NCI-H1092 (cell line): ENCODE data around the gene DMGDH.
"Not testable (repeated sequence)": the region's sequence is repeated elsewhere in the genome, so short reads cannot be mapped to it uniquely, and the experiment has no call there.

Experiments
- DNase-seq: peaks from one replicate; lab custom pipeline; 2025; lab: John Stamatoyannopoulos, UW

The DMGDH gene

DNA sequence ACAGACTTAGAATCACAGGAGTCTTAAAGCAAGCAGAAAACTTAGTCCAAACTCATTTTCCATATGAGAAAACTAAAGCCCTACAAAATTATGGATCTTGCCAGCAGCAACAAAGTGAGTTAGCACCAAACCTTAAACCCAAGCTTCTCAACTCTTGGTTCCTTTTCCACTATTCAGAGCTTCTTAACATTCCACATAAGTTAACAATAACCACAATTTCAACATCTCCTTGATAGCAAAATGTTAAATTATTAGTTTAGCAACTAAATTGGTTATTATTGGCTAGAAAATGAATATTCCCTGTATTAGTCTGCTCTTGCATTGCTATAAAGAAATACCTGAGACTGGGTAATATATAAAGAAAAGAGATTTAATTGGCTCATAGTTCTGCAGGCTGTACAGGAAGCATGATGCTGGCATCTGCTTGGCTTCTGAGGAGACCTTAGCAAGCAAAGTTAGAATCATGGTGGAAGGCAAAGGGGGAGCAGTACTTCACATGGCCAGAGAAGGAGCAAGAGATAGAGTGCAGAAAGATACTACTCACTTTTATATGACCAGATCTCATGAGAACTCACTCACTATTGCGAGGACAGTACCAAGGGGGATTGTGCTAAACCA is 58.1 kb downstream of the DMGDH start:
- no peak for DNase-seq

DNA sequence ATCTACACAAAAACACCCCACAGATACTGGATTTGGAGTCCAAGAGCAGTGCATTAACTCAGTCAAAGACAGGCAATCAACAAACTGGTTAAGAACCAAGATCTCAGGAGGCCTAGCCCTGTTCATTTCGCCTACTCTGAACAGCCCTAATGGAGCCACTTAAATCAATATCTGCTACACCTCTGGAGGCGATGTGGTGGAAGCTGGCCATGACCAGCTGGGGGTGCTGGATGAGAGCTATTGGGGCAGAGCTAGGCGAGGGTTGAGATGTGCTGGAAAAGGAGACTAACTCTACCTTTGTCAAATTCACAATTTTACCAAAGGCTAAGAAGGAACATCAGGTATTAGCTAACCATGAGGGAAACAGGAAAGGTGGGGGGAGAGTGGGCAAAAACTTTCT is 61.1 kb downstream of the DMGDH start:
- no peak for DNase-seq

DNA sequence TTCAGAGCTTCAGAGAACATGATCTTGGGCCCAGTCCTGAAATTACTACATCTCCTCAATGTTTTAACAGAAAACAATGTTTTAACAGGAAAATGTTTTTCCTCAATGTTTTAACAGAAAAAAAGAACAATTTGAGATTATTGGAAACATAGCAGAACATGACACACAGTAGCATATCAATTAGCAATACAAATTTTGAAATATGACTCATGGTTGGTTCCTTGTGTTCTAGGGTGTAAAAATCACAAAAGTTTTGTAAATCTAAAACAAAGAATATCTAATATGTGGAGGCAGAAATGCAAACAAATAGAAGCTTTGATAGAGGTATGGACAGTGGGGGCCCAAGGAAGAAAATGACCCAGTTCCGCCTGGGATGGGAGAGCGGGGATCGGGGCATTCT is 61.6 kb downstream of the DMGDH start:
- DNase-seq = no peak

DNA sequence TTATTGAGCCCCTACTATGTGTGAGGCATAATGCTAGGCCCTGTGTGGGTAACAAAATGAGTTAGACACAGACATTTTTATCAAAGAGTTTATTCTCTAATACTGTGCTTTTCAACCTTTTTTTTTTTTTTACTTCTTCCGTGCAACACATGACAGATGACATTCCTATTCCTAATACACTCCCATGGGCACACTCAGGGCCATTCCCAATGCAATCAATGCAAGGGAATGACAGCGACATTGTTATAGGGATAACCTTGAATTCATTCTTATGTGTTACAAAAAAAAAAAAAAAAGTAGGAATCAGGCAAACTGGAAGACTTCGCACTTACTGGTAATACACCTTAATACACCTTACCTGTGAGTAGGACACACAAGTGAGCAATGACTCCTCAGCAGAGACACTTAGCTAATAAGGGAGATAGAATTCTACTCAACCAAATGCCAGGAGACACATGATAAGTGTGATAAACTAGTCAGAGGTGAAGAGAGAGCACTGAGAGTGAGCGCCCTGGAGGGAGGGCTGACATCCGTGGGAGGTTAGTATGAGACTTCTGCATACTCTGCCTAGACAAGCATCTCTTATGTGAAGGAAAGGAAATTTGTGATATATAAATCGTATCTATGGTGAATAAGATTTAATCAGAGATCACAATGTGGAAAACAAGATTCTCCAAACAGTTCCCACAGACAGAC is 63.4 kb downstream of the DMGDH start:
- no peak for DNase-seq

DNA sequence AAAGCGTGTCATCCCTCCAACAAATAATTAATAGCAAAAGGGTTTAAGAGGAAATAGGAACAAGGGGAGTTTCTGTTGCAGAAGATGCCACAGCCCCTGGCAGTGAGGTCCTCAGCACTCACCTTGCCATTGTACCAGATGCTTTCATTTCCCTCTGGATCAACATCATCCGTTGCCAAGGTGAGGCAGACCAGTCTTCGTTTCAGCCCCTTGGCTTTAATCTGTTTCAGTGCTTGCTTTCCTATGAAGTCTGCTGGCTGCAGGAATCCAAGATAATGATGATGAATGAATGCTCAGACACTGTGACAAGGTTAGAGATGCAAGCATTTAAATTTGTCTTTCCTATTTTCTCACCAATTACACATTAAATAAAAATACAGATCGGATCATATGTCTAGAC is 64.3 kb downstream of the DMGDH start:
- no peak for DNase-seq

DNA sequence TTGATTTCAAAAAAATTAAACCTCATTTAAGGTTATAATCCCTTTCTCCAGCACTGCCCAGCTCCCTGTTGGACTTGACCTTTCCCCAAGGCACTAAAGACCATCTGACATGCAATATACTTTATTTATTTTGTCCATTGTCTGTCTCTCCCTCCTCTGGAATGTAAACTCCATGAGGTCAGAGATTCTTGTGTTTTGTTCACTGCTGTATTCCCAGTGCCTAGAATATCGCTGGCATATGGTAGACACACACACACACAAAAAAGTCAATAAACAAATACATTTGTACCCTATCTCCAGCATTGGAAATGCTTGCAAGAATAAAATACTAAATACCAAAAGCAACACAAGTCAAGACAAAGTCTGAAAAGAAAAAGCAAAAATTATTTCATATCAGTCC is 67.1 kb downstream of the DMGDH start:
- DNase-seq = no peak

DNA sequence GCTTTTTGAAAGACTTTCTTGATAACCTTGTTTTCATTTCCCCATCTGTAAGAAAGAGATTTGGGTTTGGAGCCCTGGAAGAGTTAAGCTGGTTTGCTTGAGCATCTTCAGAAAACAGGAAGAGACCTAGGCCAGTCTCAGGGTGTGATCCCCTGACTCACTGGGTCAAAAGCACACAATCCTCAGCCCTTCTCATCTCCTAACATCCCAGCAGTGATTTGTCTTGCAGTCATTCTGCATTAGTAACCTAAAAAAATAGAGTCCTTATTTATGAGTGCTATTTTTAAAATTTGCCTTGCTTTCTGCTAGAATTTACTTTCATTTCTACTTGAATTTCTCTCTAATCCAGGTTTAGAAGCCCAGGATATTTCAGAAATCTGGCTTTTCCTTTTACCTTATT is 68.0 kb downstream of the DMGDH start:
- DNase-seq = no peak

DNA sequence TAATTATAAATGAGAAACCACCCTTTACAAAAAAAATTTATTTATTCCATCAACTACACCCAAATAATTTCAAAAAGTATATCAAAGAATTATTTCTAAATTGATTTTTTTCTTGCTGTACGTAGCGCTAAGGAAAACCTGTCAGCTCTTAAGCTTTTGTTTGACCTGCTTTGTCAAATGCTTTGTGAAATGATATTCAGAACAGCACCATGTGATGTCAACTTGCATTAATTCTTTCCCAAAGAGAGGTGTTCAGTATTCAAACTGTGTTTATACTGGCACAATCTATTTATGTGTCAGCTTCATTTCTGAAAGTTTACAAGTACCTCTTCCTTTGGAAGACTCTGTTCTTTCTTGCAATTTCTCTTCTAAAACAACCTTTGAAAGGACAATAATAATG is 72.4 kb downstream of the DMGDH start:
- DNase-seq = no peak

DNA sequence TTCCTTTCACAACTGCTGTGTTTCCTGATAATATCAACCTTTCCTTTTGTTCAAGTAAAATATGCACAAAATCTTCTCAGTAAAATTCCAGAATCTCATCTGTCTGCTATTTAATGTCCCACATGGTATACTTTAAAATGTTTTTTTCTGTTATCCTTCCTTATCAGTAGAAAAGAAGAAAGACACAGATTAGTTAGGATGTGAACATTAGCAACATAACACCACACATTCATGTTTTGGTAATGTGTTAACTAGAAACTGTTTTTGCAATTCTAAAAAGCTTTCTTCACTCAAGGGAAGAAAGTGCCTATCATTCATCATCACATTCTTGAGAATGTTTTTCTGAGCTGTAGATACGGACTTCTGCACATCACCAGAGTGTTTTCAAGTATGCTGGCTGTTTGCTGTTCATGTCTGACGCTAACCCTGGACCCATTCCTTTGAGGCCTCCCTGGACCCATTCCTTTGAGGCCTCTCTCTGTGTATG is 73.9 kb downstream of the DMGDH start:
- DNase-seq = no peak

DNA sequence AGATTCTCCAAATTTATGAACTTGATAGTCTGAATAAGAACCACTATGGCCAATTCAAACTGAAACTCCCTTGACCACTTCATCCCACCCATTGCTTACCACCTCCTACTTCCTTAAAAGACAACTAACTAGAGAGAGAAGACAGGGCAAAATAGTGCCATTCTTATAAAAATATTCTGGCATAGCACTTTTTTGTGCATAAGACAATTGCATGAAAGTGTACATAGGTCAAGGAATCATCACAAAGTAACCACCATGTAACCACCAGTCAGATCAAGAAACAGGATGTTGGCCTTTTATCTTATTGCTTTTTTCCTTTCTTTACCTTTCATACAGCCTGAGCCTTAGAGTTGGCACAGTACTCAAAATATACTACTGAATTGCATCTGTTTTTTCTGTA is 76.3 kb downstream of the DMGDH start:
- DNase-seq = no peak

DNA sequence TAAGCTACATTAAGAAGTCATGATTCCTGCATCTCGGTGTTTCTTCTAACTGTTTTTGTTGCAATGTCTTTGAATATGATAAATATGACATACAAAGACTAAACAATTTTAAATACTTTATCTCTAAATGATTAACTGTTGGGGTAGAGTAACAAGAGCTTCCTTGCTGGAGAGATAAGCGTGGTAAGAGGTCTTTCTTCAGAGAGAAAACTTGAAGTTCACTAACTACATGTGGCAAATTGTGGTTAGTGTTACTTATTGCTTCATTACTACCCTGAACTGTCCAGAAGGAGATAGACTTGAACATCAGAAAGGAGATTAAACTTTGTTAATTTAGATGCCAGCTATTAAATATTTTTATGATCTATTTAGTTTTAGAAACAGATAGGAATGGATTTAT is 77.3 kb downstream of the DMGDH start:
- no peak for DNase-seq

DNA sequence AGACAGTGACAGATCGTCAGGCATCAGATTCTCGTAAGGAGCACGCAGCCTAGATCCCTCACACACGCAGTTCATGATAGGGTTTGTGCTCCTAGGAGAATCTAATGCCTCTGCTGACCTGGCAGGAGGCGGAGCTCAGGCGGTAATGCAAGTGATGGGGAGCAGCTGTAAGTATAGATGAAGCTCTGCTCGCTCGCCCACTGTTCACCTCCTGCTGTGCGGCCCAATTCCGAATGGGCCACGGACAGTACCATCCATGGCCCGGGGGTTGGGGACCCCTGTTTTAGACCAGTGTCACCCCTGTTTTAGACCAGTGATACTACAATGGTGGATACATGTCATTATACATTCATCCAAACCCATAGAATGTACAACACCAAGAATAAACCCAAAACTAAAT is 80.4 kb downstream of the DMGDH start:
- DNase-seq = no peak

DNA sequence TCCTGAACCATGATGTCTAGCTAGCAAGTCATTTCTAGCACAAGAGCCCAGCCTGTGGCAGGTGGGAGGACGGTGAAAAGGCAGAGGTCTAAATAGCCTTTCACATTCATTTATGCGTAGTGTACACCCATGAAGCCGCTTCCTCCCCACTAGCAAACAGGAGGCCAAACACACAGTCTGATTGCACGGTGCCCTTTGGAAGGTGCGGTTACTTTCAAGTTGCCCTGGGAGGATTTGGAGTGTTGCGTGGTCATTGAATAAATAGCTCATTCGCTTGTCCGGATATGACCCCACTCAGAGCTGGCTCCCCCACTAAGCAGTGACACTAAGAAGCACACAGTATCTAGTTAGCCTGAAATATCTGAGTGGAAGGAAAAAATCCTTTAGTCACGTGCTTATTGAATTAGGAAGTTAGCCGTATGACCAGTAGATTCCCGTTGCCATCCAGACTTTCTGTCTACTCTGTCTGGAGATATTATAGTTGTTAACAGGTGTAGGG is 83.7 kb downstream of the DMGDH start:
- no peak for DNase-seq

DNA sequence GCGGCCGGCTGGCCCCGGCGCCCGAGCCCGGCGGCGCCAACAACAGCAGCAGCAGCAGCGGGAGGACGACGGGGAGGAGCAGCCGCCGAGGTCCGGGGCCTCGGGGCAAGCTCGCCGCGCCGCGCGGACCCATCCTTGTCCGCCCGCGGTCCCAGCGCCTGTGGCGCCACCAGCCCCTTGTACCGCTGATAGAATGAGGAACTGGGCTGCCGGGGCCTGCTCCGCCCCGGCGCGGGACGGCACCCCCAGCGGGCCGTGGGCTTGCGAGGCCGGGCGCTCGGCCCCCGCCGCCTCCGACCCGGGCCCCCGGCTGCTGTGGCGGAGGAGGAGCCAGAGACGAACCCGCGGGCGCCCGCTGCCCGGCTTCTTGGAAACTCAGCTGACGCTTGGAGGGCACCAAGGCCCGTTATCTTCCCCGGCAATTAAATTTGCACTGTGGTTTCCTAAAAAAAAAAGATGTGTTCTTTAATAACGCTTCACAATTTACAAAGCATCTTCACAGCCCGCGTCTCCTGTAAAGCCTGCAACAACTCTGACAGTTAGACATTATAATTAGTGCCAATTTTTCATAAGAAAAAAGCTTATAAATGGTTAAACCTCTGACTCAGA is 84.3 kb downstream of the DMGDH start, which contains the start of gene ARSB:
ARSB (minus strand) TSS at position 195 of the 609 bp plus-strand sequence; CDS start at position 133, 62 bp downstream.
- DNase-seq = no peak

DNA sequence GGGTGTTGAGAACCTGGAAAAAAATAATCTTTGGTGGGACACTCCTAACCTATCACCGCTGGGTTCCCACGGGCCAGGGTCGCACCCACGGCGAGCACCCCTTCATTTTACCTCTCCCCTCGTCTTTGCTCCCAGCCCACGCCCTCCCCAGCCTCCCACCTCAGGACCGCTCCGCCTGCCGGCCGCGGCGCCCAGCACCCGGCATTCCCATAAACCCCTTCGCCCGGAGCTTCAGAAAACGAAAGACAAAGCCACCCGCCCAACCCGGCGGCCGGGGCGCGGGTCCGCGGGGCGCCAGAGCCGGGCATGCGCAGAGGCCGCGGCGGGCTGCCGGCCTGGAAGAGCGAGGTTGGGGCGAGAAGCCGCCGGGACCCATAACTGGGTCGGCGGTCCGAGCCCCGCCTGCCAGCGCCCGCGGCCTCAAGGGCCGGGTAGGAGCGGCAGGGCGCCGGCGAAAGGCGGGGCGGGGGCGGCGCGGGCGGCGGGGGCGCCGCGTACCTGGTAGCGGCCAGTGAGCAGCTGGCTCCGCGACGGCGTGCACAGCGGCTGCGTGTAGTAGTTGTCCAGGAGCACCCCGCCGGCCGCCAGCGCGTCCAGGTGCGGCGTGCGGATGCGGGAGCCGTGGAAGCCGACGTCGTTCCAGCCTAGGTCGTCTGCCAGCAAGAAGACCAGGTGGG is 84.9 kb downstream of the DMGDH start:
- DNase-seq = peak; percentile 76

DNA sequence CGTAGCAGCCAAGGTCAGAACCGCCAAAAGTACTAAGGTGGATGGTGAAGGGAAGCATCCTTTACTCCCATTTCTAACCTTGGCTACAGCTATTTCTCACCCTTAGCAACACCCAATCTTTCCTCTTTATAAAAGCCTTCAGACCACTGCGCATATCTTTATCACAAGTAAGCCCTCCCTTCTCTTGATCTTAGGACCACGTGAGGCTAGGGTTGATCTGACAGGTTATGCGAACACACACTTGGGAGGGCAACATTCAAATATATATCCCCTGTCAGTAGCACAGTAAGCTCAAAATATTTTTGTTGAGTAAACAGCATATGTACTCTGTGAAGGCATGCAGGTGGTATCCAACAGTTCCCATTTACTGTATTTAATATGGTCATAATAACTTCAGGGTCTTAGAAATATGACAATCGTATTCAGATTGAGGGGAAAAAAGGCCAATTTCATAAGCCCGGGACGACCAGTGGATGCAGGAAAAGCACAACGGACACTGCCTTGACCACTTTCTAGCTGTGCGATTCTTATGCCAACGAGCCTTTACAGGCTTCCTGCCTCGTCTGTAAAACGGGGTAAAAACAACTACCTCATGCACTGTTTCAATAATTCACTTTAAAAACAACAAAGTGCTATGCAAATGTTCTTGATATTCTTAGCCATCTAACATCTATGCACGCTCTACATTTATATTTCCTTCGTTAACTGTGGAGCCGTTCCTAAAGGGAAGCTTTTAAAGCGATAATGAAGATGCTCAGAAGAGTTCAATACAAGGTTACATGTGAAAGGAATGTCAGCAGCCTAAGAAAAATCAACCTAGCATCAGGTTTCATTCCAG is 85.7 kb downstream of the DMGDH start:
- no peak for DNase-seq

DNA sequence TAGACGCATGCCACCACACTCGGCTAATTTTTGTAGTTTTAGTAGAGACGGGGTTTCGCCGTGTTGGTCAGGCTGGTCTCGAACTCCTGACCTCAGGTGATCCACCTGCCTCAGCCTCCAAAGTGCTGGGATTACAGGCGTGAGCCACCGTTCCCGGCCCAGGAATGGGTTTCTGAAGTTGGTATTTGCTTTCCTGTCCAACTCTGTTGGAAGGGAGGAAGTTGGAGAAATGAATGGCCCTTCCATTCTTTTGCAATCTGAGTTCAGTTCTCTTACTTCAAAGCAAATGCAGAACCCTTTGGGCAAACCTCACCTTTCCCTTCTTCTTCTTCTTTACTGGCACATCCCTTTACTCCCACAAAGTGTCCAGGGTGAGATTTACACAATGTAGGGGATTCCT is 86.3 kb downstream of the DMGDH start:
- not testable (repeated sequence) for DNase-seq

DNA sequence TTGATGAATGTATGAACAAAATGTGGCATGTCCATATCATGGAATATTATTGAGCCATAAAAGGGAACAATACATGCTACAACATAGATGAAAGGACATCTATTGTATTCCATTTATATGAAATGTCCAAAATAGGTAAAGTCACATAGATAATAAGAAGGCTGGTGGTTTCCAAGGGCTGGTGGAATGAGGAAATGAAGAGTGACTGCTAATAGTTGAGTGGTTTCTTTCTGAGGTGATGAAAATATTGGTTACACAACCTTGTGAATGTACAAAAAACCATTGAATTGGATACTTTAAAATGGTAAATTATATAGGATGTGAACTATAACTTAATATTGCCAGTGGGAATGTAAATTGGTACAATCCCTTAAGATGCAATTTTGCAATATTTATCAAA is 89.6 kb downstream of the DMGDH start:
- no peak for DNase-seq

DNA sequence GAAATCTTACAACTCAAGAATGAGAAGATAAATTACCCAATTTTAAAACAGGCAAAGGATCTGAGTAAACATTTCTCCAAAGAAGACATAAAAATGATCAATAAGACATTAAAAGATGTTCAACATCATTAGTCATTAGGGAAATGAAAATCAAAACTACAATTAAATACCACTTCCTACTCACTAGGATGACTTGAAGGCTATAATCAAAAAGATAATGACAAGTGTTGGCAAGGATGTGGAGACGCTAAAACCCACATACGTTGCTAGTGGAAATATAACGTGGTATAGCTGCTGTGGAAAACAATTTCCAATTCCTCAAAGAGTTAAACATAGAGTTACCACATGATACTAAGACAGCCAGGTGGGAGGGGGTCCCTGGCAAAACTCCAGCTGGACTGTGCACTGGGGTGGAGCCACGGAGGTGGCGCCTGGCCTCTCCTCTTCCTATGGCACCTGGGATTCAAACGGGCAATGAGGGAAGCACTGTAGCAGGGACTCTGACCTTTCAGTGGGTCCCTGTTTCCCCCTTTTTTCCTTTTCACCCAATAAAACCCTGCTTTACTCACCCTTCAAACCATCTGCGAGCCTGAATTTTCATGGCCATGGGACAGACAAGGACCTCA is 90.2 kb downstream of the DMGDH start:
- no peak for DNase-seq

DNA sequence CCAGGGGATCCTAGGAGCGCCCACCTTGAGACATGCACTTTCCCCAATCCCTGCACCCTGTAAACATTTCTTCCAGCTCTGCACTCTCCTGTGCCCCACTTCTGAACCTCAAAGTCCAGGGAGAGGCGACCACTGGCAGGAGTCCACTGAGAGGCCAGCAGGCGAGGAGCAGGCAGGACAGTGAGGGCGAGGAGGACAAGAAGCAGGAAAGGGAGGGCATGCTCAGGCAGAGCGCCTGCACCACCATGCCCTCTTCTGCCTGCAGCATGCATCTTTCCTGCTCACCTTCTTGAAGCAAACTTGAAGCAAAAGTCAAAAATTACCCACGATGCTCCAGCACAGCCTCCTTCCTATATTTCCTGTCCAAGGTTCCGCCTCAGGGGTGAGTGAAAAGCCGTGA is 94.4 kb downstream of the DMGDH start:
- no peak for DNase-seq

DNA sequence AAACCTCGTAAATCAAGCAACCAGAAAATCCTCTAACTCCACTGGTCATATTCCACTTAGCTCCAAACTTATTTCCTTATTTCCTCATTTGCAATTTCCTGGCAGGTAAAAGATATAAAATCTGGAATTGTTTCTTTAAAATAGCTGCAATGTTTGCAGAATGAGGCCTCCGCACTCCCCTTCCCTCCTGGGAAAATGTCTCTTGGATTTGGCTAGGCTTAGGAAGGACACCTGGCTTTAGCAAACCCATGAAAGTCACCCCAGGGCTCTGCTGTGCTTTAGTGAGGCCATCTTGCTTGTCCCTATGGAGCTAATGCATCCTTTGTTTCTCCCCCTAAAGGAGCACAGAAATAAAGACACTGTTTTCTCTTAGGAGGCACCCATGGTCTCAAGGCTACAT is 94.9 kb downstream of the DMGDH start:
- DNase-seq = no peak
